Suprapubic skin (tissue), 4 donors: ENCODE measurements around the gene CHRNA5.

Source experiments
- EP300 ChIP-seq: sonication (generic); formaldehyde crosslinking; IDR thresholded peaks from one replicate; pipeline ENCODE4 v1.6.1; 2017; ENCODE audit warnings: antibody characterized with exemption
- POLR2A ChIP-seq, 2 donors: fragments of 450-650 bp; IDR thresholded peaks; one replicate each; pipeline ENCODE4 v1.6.1; 2017; ENCODE audit warnings: antibody characterized with exemption in 2 of 2, mild to moderate bottlenecking in 2 of 2, moderate library complexity in 2 of 2
- POLR2AphosphoS5 ChIP-seq, 3 donors: sonication (generic); formaldehyde crosslinking; IDR thresholded peaks; one replicate each; pipeline ENCODE4 v1.6.1; 2017; ENCODE audit warnings: antibody characterized with exemption in 3 of 3
- TF ChIP-seq, protein P1 (sequence below), 2 donors: fragments of 200-600 bp in 1 of 2; fragments of 450-650 bp in 1 of 2; sonication (generic) in 1 of 2; IDR thresholded peaks; one replicate each; pipeline ENCODE4 v1.5.1; 2016 to 2019; ENCODE audit warnings: antibody characterized with exemption in 2 of 2, mild to moderate bottlenecking in 1 of 2, moderate library complexity in 1 of 2

DNA sequence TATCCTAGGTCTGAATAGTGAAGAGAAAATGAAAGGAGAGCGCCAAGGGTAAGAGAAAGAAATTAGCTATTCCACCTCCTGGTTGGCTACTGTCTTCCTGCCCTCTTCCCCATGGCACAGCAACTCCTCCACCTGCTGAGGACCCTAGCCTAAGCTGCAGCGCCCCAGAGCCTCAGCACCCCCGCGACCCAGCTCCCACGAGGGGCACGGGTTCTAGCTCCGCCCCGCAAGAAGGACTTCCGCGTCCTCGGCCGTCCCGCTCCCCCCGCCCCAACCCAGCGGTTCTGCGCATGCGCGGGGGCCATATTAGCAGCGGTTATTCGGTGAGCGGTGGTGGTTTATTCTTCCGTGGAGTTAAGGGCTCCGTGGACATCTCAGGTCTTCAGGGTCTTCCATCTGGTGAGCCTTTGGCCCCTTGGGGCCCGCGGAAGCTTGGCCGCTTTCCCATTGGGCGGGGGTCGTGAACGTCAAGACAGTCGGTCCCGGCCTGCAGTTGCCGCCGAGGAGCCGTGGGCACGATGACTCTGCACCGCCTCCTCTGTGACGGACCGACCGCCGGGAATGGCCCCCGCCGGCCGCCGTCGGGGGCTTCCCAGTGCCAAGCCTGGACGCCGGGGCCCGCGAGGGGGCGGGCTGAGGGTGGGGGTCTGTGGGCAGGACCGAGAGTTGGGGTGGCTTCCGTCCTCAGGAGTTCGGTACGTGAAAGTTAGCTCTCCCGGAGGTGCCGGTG, 25.0 kb upstream of the CHRNA5 start, which contains the start of gene PSMA4:
- TF ChIP-seq EP300 (no peak), POLR2A (IDR thresholded peaks at IDR 0.05) (peak; percentile 66 to 90), POLR2AphosphoS5 (IDR thresholded peaks at IDR 0.05) (peak in 2 of 3 donors; percentile 24 to 37)
- TF ChIP-seq, protein P1, sequence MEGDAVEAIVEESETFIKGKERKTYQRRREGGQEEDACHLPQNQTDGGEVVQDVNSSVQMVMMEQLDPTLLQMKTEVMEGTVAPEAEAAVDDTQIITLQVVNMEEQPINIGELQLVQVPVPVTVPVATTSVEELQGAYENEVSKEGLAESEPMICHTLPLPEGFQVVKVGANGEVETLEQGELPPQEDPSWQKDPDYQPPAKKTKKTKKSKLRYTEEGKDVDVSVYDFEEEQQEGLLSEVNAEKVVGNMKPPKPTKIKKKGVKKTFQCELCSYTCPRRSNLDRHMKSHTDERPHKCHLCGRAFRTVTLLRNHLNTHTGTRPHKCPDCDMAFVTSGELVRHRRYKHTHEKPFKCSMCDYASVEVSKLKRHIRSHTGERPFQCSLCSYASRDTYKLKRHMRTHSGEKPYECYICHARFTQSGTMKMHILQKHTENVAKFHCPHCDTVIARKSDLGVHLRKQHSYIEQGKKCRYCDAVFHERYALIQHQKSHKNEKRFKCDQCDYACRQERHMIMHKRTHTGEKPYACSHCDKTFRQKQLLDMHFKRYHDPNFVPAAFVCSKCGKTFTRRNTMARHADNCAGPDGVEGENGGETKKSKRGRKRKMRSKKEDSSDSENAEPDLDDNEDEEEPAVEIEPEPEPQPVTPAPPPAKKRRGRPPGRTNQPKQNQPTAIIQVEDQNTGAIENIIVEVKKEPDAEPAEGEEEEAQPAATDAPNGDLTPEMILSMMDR (IDR thresholded peaks at IDR 0.05): no peak
